Activated B cell treated with CpG ODN at 0.5 μM for 24 hours (primary cell): Measurements from ENCODE around the gene ATF7. TPM values are rescaled to one million over a fixed set of nuclear protein-coding genes. Genes with fewer than 3 reads are reported as not detected.
"Not testable (repeated sequence)": the region's sequence is repeated elsewhere in the genome, so short reads cannot be mapped to it uniquely, and the experiment has no call there.

Experiments
- ATAC-seq: fragments of 200-7000 bp; cut with Tn5 transposase; one replicate; pipeline ENCODE4 v1.10.0; 2021; ENCODE audit warnings: low read depth, mild to moderate bottlenecking, moderate library complexity
- CTCF ChIA-PET: fragments of 350-600 bp; sonication (Branson Sonifier 250); formaldehyde crosslinking; loops from one replicate; lab custom pipeline; 2021; ENCODE audit warnings: antibody characterized with exemption; lab: Charles Lee
- POLR2A ChIA-PET: fragments of 350-600 bp; sonication (Branson Sonifier 250); formaldehyde crosslinking; loops from one replicate; lab custom pipeline; 2021; ENCODE audit warnings: antibody characterized with exemption; lab: Charles Lee
- DNase-seq: peaks from one replicate; pipeline ENCODE4 v3.0.0; 2022
- H3K27ac Mint-ChIP-seq: one replicate; pipeline ENCODE4 v1.8.0; 2020; ENCODE audit warnings: mixed read lengths
- H3K27me3 Mint-ChIP-seq: one replicate; pipeline ENCODE4 v1.8.0; 2021; ENCODE audit warnings: mixed read lengths
- H3K36me3 Mint-ChIP-seq: one replicate; pipeline ENCODE4 v1.8.0; 2021; ENCODE audit warnings: low read depth, mixed read lengths
- H3K4me1 Mint-ChIP-seq: one replicate; pipeline ENCODE4 v1.8.0; 2021; ENCODE audit warnings: mixed read lengths
- H3K4me3 Mint-ChIP-seq: one replicate; pipeline ENCODE4 v1.8.0; 2020; ENCODE audit warnings: mild to moderate bottlenecking, mixed read lengths
- H3K9me3 Mint-ChIP-seq: one replicate; pipeline ENCODE4 v1.8.0; 2020; ENCODE audit warnings: mixed read lengths
- CTCF ChIP-seq: fragments of 200-600 bp; IDR thresholded peaks from one replicate; pipeline ENCODE4 v1.8.0; 2022; ENCODE audit warnings: antibody characterized with exemption, mild to moderate bottlenecking
- intact Hi-C: fragments of 100-400 bp; cut with micrococcal nuclease; formaldehyde crosslinking; loops from one replicate; pipeline ENCODE4 v1.15.1; 2024
- total RNA-seq: library from RNA; stranded (reverse); gene quantifications from 2 replicates; pipeline ENCODE4 v1.2.3, GENCODE V29; 2022

The ATF7 gene
- total RNA-seq, 1 donor from 2014 or later = 36.8 TPM

- no peak for TF ChIP-seq CTCF
- DNase-seq = no peak
- POLR2A ChIA-PET = no interaction called here
- H3K27me3 Mint-ChIP-seq = no peaks in the 10 kb centered on the region
- CTCF ChIA-PET = no interaction called here
- no peak overlapping the region for H3K27ac Mint-ChIP-seq
- intact Hi-C loops = no loop called here
- ATAC-seq = no peak
- no peak overlapping the region for H3K4me3 Mint-ChIP-seq
- no peaks in the 10 kb centered on the region for H3K9me3 Mint-ChIP-seq
- peaks cover 10% of the 10 kb centered on the region for H3K36me3 Mint-ChIP-seq
- no peaks in the 10 kb centered on the region for H3K4me1 Mint-ChIP-seq
These were observed 67.6 kb downstream of the ATF7 start for GRCh38 chr12:53558631-53559030.

- intact Hi-C loops = no loop called here
- Mint-ChIP-seq H3K27ac (no peak overlapping the region), H3K27me3 (no peaks in the 10 kb centered on the region), H3K36me3 (peaks cover 34% of the 10 kb centered on the region), H3K4me3 (no peak overlapping the region), H3K9me3 (no peaks in the 10 kb centered on the region), H3K4me1 (no peaks in the 10 kb centered on the region)
- POLR2A ChIA-PET = no interaction called here
- TF ChIP-seq CTCF = no peak
- DNase-seq (no peak), ATAC-seq (no peak)
- CTCF ChIA-PET = interaction anchor here (1.6 kb wide), 1 partner anchor 9 kb away, joined by 7 read pairs; no protein-coding TSS in a partner anchor
These were observed 73.5 kb downstream of the ATF7 start for GRCh38 chr12:53552361-53553327.

DNA sequence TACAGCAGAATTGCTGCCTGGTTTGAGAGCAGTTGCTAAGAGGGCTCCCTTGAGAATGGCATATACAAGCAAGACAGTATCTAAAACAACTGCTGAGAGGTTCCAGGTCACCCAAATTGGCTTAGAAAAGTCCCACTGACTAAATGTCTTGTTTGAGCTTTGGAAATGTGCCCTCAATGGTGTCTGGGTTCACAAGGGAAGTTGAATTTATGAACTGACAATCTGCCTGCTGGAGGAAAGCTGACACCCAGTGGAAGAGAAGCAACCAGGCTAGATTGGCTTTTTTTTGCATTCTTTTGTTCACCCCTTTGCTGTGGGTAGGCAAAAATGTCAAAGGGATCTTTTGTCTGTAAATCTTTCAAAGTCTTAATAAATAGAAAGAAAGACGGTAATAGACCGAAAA, 74.3 kb downstream of the ATF7 start:
- H3K36me3 Mint-ChIP-seq = peaks cover 34% of the 10 kb centered on the region
- intact Hi-C loops = no loop called here
- H3K9me3 Mint-ChIP-seq = no peaks in the 10 kb centered on the region
- no peak overlapping the region for H3K4me3 Mint-ChIP-seq
- ChIA-PET CTCF (interaction anchor here (1.6 kb wide), 1 partner anchor 8 kb away, joined by 7 read pairs; no protein-coding TSS in a partner anchor), POLR2A (no interaction called here)
- no peaks in the 10 kb centered on the region for H3K27me3 Mint-ChIP-seq
- ATAC-seq (no peak), DNase-seq (no peak)
- H3K4me1 Mint-ChIP-seq = no peaks in the 10 kb centered on the region
- H3K27ac Mint-ChIP-seq = no peak overlapping the region
- no peak for TF ChIP-seq CTCF

DNA sequence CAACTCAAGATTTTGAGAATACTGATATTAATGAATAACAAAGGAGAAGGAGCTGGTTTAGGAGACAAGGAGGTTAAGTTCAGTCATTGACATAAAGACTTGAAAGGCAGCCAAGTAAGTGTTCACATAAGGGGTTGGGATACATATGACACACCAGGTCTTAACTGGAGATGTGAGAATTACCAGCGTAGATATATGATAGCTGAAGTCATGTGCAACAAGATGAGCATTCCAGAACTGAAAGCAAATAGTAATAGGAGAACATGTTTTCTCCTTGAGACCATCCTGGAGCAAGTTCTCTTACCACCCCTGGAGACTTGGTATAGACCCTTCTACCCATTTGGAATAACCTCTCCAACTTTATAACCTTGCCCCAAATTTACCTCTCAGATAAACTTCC, 75.6 kb downstream of the ATF7 start:
- peaks cover 34% of the 10 kb centered on the region for H3K36me3 Mint-ChIP-seq
- ChIA-PET POLR2A (no interaction called here), CTCF (no interaction called here)
- ATAC-seq = no peak
- no peaks in the 10 kb centered on the region for H3K27me3 Mint-ChIP-seq
- no peaks in the 10 kb centered on the region for H3K9me3 Mint-ChIP-seq
- H3K4me1 Mint-ChIP-seq = no peaks in the 10 kb centered on the region
- no peak for DNase-seq
- no peak overlapping the region for H3K27ac Mint-ChIP-seq
- H3K4me3 Mint-ChIP-seq = no peak overlapping the region
- TF ChIP-seq CTCF = no peak
- intact Hi-C loops = no loop called here

DNA sequence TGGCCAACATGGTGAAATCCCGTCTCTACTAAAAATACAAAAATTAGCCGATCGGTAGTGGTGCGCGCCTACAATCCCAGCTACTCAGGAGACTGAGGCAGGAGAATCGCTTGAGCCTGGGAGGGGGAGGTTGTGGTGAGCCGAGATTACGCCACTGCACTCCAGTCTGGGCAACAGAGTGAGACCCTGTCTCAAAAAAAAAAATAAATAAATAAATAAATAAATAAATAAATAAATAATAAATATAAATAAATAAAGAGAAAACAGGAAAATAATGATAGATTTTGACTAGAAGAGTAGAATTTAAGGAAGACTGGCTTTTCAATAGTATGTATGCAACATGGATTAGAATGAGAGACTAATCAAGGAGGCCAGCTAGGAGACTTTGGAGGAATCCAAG, 76.1 kb downstream of the ATF7 start:
- POLR2A ChIA-PET, H3K9me3 Mint-ChIP-seq, H3K27me3 Mint-ChIP-seq, H3K4me1 Mint-ChIP-seq, H3K4me3 Mint-ChIP-seq, ATAC-seq, intact Hi-C loops, DNase-seq, CTCF ChIA-PET, H3K27ac Mint-ChIP-seq: not testable (repeated sequence)
- peaks cover 34% of the 10 kb centered on the region for H3K36me3 Mint-ChIP-seq

DNA sequence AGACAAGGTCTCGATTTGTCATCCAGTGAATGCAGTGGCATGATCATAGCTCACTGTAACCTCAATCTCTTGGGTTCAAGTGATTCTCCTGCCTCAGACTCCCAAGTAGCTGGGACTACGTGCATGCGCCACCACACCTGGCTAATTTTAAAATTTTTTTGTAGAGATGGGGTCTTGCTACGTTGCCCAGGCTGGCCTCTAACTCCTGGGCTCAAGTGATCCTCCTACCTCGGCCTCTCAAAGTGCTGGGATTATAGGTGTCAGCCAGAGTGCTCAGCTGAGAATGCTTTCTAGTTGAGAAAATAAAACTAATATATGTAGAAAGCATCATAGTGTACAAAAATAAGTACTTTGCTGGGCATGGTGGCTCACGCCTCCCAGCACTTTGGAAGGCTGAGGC, 77.8 kb downstream of the ATF7 start:
- H3K4me1 Mint-ChIP-seq, ATAC-seq, H3K4me3 Mint-ChIP-seq, H3K9me3 Mint-ChIP-seq, DNase-seq, POLR2A ChIA-PET, H3K27ac Mint-ChIP-seq, H3K27me3 Mint-ChIP-seq: not testable (repeated sequence)
- intact Hi-C loops = loop anchor here (10.0 kb wide), 1 partner anchor 46 kb away; no protein-coding TSS in a partner anchor
- CTCF ChIA-PET = interaction anchor here (2.1 kb wide), 1 partner anchor 127 kb away, joined by 6 read pairs; the partner anchor contains the start of gene ATP5MC2
- peaks cover 37% of the 10 kb centered on the region for H3K36me3 Mint-ChIP-seq
